Keratinocyte (primary cell): ENCODE data around the gene CIPC. TPM values are rescaled to one million over a fixed set of nuclear protein-coding genes. Genes with fewer than 3 reads are reported as not detected.

Source experiments
- DNase-seq: peaks from one replicate; pipeline ENCODE4 v3.0.0-alpha.2; 2011; ENCODE audit warnings: low read depth, missing footprints, low spot score
- FAIRE-seq: peaks from 2 replicates; lab custom pipeline; 2011; peaks lifted over from hg19 to GRCh38; lab: Jason Lieb, UNC
- H2AFZ ChIP-seq: 2 replicates; pipeline ENCODE4 v1.6.0; 2012; ENCODE audit warnings: low read length, control low read depth, inconsistent platforms; ENCODE audit not compliant: control insufficient read depth
- H3K27ac ChIP-seq: 2 replicates; pipeline ENCODE4 v1.5.1; 2011; ENCODE audit warnings: low read length; ENCODE audit not compliant: control insufficient read depth, insufficient read depth
- H3K27me3 ChIP-seq: 3 replicates; pipeline ENCODE4 v1.6.0; 2011; ENCODE audit warnings: low read length; ENCODE audit not compliant: control insufficient read depth, insufficient read depth; ENCODE audit errors: extremely low read depth
- H3K36me3 ChIP-seq, 2 experiments: 2 replicates in 1 of 2; 3 replicates in 1 of 2; pipeline ENCODE4 v1.5.1; 2011; ENCODE audit warnings: low read length in 2 of 2, mild to moderate bottlenecking in 1 of 2; ENCODE audit not compliant: control insufficient read depth in 2 of 2, insufficient read depth in 2 of 2; ENCODE audit errors: extremely low read depth in 1 of 2
- H3K4me1 ChIP-seq: 3 replicates; pipeline ENCODE4 v1.5.1; 2011; ENCODE audit warnings: low read length; ENCODE audit not compliant: control insufficient read depth, insufficient read depth; ENCODE audit errors: extremely low read depth
- H3K4me2 ChIP-seq: 3 replicates; pipeline ENCODE4 v1.6.0; 2011; ENCODE audit warnings: low read depth, low read length; ENCODE audit not compliant: control insufficient read depth, insufficient read depth; ENCODE audit errors: extremely low read depth
- H3K4me3 ChIP-seq, 3 experiments: fragments of 200-600 bp in 1 of 3; sonication (generic) in 1 of 3; 2 replicates in 2 of 3; 3 replicates in 1 of 3; pipeline ENCODE4 v1.5.1; 2011 to 2016; ENCODE audit warnings: low read length in 3 of 3, mild to moderate bottlenecking in 3 of 3, control low read depth in 2 of 3, inconsistent platforms in 1 of 3, low read depth in 1 of 3, mixed read lengths in 1 of 3, mixed run types in 1 of 3, moderate library complexity in 1 of 3; ENCODE audit not compliant: control insufficient read depth in 2 of 3, insufficient read depth in 2 of 3; ENCODE audit errors: extremely low read depth in 1 of 3
- H3K79me2 ChIP-seq: 2 replicates; pipeline ENCODE4 v1.6.0; 2012; ENCODE audit warnings: low read length; ENCODE audit not compliant: control insufficient read depth, insufficient read depth
- H3K9ac ChIP-seq: 3 replicates; pipeline ENCODE4 v1.6.0; 2011; ENCODE audit warnings: low read length; ENCODE audit not compliant: control insufficient read depth, insufficient read depth; ENCODE audit errors: extremely low read depth
- H3K9me1 ChIP-seq: 3 replicates; pipeline ENCODE4 v1.6.0; 2011; ENCODE audit warnings: low read length; ENCODE audit not compliant: control insufficient read depth, insufficient read depth; ENCODE audit errors: extremely low read depth
- H3K9me3 ChIP-seq: 2 replicates; pipeline ENCODE4 v1.5.1; 2012; ENCODE audit warnings: low read depth, low read length; ENCODE audit not compliant: control insufficient read depth
- H4K20me1 ChIP-seq: 3 replicates; pipeline ENCODE4 v1.6.0; 2011; ENCODE audit warnings: low read length; ENCODE audit not compliant: control insufficient read depth, insufficient read depth; ENCODE audit errors: extremely low read depth
- EZH2 ChIP-seq: IDR thresholded peaks from one replicate; pipeline ENCODE4 v1.6.1; 2012; ENCODE audit warnings: inconsistent platforms, mild to moderate bottlenecking, low read length, moderate library complexity
- dilution Hi-C: fragments of 300-500 bp; cut with MboI; formaldehyde crosslinking; loops from one replicate; pipeline ENCODE4 v1.7.0; 2020; ENCODE audit warnings: low sequenced_read_pairs; ENCODE audit not compliant: extremely low pct_ligation_motif_present
- polyA minus RNA-seq, 3 experiments: library from RNA; depleted of rRNA, polyadenylated mRNA; stranded (reverse); fragments of >200 nt; gene quantifications; 1 replicate in 1 of 3; 2 replicates in 1 of 3; 3 replicates in 1 of 3; pipeline ENCODE4 v1.2.3, GENCODE V29; 2011
- polyA plus RNA-seq, 5 experiments: library from polyadenylated mRNA; depleted of rRNA in 3 of 5; stranded (reverse) in 3 of 5; stranded (forward) in 1 of 5; unstranded in 1 of 5; fragments of >200 nt; gene quantifications; 1 replicate in 1 of 5; 2 replicates in 3 of 5; 3 replicates in 1 of 5; pipeline versions ENCODE4 v1.2.1 to v1.2.3, GENCODE V29; 2011 to 2012; ENCODE audit warnings: missing spikeins in 2 of 5, low read depth in 1 of 5, low replicate concordance in 1 of 5
- TF ChIP-seq, protein P1 (sequence below), 3 experiments: IDR thresholded peaks in 1 of 3; conservative IDR thresholded peaks in 1 of 3; optimal IDR thresholded peaks in 1 of 3; 2 replicates in 2 of 3; 3 replicates in 1 of 3; pipeline versions ENCODE3 to v1.5.1; 2011; ENCODE audit warnings: low read length in 3 of 3, mild to moderate bottlenecking in 3 of 3, moderate library complexity in 2 of 3, control low read depth in 1 of 3, inconsistent platforms in 1 of 3; ENCODE audit not compliant: insufficient read depth in 2 of 3; ENCODE audit errors: extremely low read depth in 1 of 3

The CIPC gene, protein sequence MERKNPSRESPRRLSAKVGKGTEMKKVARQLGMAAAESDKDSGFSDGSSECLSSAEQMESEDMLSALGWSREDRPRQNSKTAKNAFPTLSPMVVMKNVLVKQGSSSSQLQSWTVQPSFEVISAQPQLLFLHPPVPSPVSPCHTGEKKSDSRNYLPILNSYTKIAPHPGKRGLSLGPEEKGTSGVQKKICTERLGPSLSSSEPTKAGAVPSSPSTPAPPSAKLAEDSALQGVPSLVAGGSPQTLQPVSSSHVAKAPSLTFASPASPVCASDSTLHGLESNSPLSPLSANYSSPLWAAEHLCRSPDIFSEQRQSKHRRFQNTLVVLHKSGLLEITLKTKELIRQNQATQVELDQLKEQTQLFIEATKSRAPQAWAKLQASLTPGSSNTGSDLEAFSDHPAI
- 10.3 to 15.1 TPM (median 13.2 TPM) in 3 replicates for polyA plus RNA-seq
- polyA plus RNA-seq (2011; ENCODE audit: low read depth) = 6.4 TPM
- 9.1 and 12.9 TPM in 2 replicates for polyA plus RNA-seq (2011; cell fraction: cytosol; rRNA removed)
- polyA plus RNA-seq (2011; cell fraction: nucleus; rRNA removed) = 14.4 and 15.2 TPM in 2 replicates
- polyA plus RNA-seq (2012; ENCODE audit: low replicate concordance) = 7.1 and 7.2 TPM in 2 replicates
- polyA minus RNA-seq = 7.9 to 20.8 TPM (median 18.4 TPM) in 3 replicates
- polyA minus RNA-seq (2011; cell fraction: cytosol; rRNA and poly(A)+ RNA removed) = 13.0 TPM
- 10.0 and 13.1 TPM in 2 replicates for polyA minus RNA-seq (2011; cell fraction: nucleus; rRNA and poly(A)+ RNA removed)

DNA sequence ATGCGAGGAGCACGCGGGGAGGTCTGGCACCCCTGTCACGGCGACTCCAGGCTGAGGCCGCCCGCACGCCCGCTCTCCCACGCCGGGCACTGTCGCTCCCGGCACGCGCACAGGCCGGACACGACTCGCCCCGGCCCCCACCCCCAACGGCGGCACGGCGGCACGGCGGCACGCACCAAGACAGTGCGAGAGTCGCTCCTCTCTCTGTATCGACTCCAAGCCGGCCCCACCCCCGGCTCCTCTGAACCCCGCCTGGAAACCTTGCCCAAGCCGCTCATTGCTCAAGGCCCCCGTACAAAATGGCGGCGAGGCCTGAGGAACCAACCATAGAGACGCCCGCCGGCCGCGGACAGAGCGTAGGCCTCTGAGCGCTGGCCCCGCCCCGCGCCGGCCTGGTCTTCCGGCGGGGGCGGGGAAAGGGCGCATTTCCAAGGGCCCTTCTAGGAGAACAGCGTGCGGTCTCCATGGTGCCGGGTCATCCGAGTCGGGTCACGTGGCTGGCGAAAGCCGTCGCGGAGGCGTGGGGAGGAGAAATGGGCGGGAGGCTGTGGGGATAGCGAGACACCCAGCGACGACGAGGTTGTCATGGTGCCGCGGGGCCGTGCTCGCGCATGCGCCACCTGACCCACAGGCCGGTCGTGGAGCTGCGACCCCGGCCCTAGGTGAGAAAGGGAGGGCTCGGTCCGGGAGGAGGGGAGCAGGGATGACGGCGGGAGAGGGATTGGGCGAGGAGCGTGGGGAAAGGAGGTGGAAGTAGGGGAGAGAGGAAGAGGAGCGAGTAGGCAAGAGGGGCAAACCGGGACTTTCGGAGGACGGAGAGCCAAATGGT lies at the start of gene CIPC:
Gene CIPC, plus strand, starts transcription at position 559 of the 829 bp plus-strand sequence. CDS start 7,451 bp downstream, outside the sequence.
- Histone ChIP-seq H3K9me1 (no peaks in the 10 kb centered on the region), H3K79me2 (peaks cover 16% of the 10 kb centered on the region), H3K27ac (peak within 1 kb of the TSS; percentile 94), H3K4me3 (peak within 1 kb of the TSS; percentile 92 to 97 (median 96)), H3K4me1 (peaks cover 25% of the 10 kb centered on the region), H3K36me3 (no peaks in the 10 kb centered on the region), H3K27me3 (no peaks in the 10 kb centered on the region), H4K20me1 (no peaks in the 10 kb centered on the region), H3K9me3 (no peaks in the 10 kb centered on the region), H3K4me2 (peak within 1 kb of the TSS; percentile 99), H3K9ac (peak within 1 kb of the TSS; percentile 98), H2AFZ (peak within 1 kb of the TSS; percentile 100)
- TF ChIP-seq, protein P1, sequence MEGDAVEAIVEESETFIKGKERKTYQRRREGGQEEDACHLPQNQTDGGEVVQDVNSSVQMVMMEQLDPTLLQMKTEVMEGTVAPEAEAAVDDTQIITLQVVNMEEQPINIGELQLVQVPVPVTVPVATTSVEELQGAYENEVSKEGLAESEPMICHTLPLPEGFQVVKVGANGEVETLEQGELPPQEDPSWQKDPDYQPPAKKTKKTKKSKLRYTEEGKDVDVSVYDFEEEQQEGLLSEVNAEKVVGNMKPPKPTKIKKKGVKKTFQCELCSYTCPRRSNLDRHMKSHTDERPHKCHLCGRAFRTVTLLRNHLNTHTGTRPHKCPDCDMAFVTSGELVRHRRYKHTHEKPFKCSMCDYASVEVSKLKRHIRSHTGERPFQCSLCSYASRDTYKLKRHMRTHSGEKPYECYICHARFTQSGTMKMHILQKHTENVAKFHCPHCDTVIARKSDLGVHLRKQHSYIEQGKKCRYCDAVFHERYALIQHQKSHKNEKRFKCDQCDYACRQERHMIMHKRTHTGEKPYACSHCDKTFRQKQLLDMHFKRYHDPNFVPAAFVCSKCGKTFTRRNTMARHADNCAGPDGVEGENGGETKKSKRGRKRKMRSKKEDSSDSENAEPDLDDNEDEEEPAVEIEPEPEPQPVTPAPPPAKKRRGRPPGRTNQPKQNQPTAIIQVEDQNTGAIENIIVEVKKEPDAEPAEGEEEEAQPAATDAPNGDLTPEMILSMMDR (optimal IDR thresholded peaks at IDR 0.05 in 1 of 3, IDR thresholded peaks at IDR 0.05 in 1 of 3, conservative IDR thresholded peaks at IDR 0.05 in 1 of 3; ENCODE audit: extremely low read depth in 1 of 3, insufficient read depth in 2 of 3, low read length in 3 of 3) = no peak
- TF ChIP-seq EZH2 = no peak
- peak; percentile 84 for DNase-seq
- peak; percentile 5 for FAIRE-seq
- dilution Hi-C loops = no loop called here

DNA sequence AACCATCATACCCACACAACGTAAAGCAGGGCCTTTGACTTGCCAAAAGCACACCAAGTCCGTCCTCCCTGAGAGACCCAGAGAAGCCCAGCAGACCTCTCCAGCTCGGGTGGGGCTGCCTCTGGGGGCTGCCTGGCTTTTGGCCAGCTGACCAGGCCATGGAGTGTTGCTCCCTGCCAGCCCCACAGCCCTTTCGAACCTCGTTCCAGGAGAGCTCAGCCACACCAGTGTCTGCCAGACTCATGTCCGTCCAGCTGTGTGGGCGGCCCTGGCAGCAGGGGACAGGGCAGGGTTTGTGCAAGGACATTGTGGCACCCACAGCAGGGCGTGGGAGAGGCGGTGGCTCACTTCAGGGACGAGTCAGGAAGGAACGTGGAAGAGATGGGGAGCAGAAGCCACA lies 46.9 kb upstream of the CIPC start:
- no peaks in the 10 kb centered on the region for H3K27me3 ChIP-seq
- dilution Hi-C loops = no loop called here
- peaks cover 20% of the 10 kb centered on the region for H3K4me1 ChIP-seq
- no peaks in the 10 kb centered on the region for H3K9me1 ChIP-seq
- no peak overlapping the region for H3K4me3 ChIP-seq
- no peaks in the 10 kb centered on the region for H3K79me2 ChIP-seq
- DNase-seq (no peak), FAIRE-seq (no peak)
- H3K9me3 ChIP-seq = peaks cover 2% of the 10 kb centered on the region
- TF ChIP-seq, protein P1 (optimal IDR thresholded peaks at IDR 0.05 in 1 of 3, IDR thresholded peaks at IDR 0.05 in 1 of 3, conservative IDR thresholded peaks at IDR 0.05 in 1 of 3; ENCODE audit: extremely low read depth in 1 of 3, insufficient read depth in 2 of 3, low read length in 3 of 3) = no peak
- TF ChIP-seq EZH2 = no peak
- H3K27ac ChIP-seq = no peak overlapping the region
- H3K36me3 ChIP-seq = no peaks in the 10 kb centered on the region
- H3K4me2 ChIP-seq = no peak overlapping the region
- peak overlapping the region; percentile 9 for H2AFZ ChIP-seq
- no peak overlapping the region for H3K9ac ChIP-seq
- H4K20me1 ChIP-seq = no peaks in the 10 kb centered on the region
